ENCODE data around the gene PCDH9. TPM values are rescaled to one million over a fixed set of nuclear protein-coding genes. Genes with fewer than 3 reads are reported as not detected.

PCDH9 gene
- total and polyA plus RNA-seq, 10 donors, result 0.24 to 8.1 (median 3.8) TPM

DNA sequence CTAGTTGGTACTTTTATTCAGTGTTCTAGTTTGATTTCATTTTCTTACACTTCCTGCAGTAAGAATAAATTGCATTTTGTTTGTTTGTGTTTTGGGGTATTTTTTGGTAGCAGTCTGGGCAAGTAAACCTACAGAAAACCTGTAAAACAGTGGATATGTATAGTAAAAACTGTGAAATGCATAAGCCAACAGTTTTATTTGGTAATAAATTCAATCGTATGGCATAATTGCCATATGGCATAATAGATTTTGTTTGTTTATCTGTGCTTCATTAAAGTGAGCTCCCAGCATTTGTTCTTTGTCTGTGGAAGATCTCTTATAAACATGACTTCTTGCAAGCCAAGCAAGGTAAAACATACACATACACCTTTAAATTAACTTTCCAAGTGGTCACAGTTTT is 111.9 kb downstream of the PCDH9 start:
- TF ChIP-seq, protein P1, sequence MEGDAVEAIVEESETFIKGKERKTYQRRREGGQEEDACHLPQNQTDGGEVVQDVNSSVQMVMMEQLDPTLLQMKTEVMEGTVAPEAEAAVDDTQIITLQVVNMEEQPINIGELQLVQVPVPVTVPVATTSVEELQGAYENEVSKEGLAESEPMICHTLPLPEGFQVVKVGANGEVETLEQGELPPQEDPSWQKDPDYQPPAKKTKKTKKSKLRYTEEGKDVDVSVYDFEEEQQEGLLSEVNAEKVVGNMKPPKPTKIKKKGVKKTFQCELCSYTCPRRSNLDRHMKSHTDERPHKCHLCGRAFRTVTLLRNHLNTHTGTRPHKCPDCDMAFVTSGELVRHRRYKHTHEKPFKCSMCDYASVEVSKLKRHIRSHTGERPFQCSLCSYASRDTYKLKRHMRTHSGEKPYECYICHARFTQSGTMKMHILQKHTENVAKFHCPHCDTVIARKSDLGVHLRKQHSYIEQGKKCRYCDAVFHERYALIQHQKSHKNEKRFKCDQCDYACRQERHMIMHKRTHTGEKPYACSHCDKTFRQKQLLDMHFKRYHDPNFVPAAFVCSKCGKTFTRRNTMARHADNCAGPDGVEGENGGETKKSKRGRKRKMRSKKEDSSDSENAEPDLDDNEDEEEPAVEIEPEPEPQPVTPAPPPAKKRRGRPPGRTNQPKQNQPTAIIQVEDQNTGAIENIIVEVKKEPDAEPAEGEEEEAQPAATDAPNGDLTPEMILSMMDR (IDR thresholded peaks at IDR 0.05 in 8 of 11, conservative IDR thresholded peaks at IDR 0.05 in 3 of 11), result no peak
- TF ChIP-seq POLR2AphosphoS5 (IDR thresholded peaks at IDR 0.05), result no peak
- TF ChIP-seq POLR2A (IDR thresholded peaks at IDR 0.05), result no peak

DNA sequence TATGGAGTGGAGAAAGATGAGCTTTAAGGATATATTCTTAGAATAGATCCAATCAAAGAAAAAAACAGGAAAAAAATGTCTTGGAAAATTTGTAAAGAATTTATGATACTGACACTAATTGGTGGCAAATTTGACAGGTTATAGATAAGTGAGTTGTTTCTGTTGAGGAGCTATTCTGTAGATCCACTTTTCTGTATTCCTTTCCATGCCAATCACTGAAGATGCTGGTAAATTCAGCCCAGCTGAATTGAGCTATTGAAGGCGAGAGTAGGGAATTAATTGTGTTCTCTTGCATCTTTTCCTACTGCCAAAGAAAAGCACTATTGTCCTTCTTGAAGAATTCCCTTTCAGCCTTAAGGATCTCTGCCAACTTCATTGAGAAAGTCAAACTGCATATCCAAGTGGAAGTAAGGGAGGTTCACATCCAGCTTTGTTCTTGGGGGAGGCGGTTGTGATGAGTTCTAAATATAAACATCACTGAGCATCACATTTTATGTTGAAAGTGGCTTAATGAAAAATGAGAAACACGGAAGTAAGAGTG is 113.1 kb downstream of the PCDH9 start:
- WGBS, 5 donors, result 73 to 86% (median 82%) methylated on average over 3 of the region's 3 CpGs
- no peaks in the 10 kb centered on the region for H3K36me3 ChIP-seq
- TF ChIP-seq, protein P1 (IDR thresholded peaks at IDR 0.05 in 8 of 11, conservative IDR thresholded peaks at IDR 0.05 in 3 of 11), result no peak
- TF ChIP-seq POLR2AphosphoS5 (IDR thresholded peaks at IDR 0.05) (no peak), POLR2A (IDR thresholded peaks at IDR 0.05) (no peak)
- H3K27me3 ChIP-seq (replicated peaks in 1 of 7), result no peaks in the 10 kb centered on the region
- intact Hi-C loops (cut with DNase I; ENCODE audit: low total_unique reads), result no loop called here
- no peaks in the 10 kb centered on the region for H3K9me3 ChIP-seq
- H3K27ac ChIP-seq, result no peak overlapping the region
- no peak overlapping the region for H3K4me3 ChIP-seq
- H3K4me1 ChIP-seq, result no peaks in the 10 kb centered on the region
- DNase-seq, result no peak

More for the DNA sequence above, 111.9 kb downstream of the PCDH9 start:
- WGBS, 5 donors, result 89 to 96% (median 92%) methylated on average over 1 of the region's 1 CpG
- H3K36me3 ChIP-seq, result no peaks in the 10 kb centered on the region
- no peak overlapping the region for H3K27ac ChIP-seq
- no peak overlapping the region for H3K4me3 ChIP-seq
- H3K9me3 ChIP-seq, result no peaks in the 10 kb centered on the region
- DNase-seq, result no peak
- no peaks in the 10 kb centered on the region for H3K4me1 ChIP-seq
- intact Hi-C loops (cut with DNase I; ENCODE audit: low total_unique reads), result no loop called here
- H3K27me3 ChIP-seq (replicated peaks in 1 of 7), result no peaks in the 10 kb centered on the region

DNA sequence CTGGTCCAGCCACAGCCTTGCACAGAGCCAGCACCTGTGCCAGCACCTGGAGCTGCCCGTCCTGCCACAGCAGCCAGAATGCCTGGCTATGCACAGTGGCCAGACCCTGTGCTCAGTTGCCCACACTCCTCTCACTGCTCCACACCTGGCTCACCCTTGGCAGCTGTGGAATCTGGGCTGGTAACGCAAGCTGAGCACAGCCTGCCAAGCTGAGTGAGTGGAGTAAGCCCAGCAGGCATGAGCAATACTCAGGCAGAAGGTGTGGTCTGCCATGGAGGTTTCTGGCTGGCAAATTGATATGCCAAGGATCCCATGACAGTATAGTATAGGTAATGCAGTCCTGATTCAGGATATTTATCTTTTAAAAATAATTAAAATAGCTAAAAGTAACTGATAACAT is 122.2 kb downstream of the PCDH9 start:
- H3K27ac ChIP-seq, result no peak overlapping the region
- WGBS, 5 donors, result 83 to 100% (median 89%) methylated on average over 1 to 2 of the region's 2 CpGs
- DNase-seq, result no peak
- intact Hi-C loops (cut with DNase I; ENCODE audit: low total_unique reads), result no loop called here
- no peaks in the 10 kb centered on the region for H3K36me3 ChIP-seq
- H3K27me3 ChIP-seq (replicated peaks in 1 of 7), result no peaks in the 10 kb centered on the region
- no peak for TF ChIP-seq POLR2AphosphoS5 (IDR thresholded peaks at IDR 0.05)
- TF ChIP-seq, protein P1 (IDR thresholded peaks at IDR 0.05 in 8 of 11, conservative IDR thresholded peaks at IDR 0.05 in 3 of 11), result no peak
- TF ChIP-seq POLR2A (IDR thresholded peaks at IDR 0.05), result no peak
- no peak overlapping the region for H3K4me3 ChIP-seq
- no peaks in the 10 kb centered on the region for H3K4me1 ChIP-seq
- peaks cover 0 to 18% (median 8%) of the 10 kb centered on the region in 8 donors for H3K9me3 ChIP-seq

DNA sequence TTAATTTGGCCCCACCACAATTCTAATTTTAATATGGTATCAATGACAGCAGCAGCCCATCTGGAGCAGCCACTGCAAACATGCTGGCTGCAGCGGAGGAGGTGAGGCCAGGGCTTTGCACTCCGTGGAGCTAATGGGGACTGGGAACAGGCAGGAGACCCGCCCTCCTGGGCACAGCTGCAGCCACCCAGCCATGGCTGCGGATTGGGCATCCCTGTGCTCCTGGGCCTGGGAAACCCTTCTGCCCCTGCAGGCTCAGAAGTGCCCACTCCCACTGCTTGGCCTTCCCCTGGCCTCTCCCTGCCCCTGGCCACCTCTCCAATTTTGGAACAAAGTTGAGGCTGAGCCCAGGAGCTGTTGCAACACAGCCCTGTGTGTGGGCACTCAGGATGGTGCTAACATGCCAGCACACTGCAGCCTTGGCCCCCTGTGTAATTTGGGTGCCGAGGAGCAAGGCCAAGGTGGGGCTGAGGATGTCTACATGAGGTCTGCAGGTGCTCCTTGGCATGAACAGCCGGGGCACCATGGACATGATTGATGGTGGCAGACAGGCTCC is 123.6 kb downstream of the PCDH9 start:
- H3K4me1 ChIP-seq, result no peaks in the 10 kb centered on the region

More for the DNA sequence above, 123.6 kb downstream of the PCDH9 start:
- Histone ChIP-seq H3K27ac (no peak overlapping the region), H3K9me3 (peaks cover 0 to 18% (median 8%) of the 10 kb centered on the region in 8 donors), H3K36me3 (no peaks in the 10 kb centered on the region), H3K4me3 (no peak overlapping the region), H3K27me3 (replicated peaks in 1 of 7) (no peaks in the 10 kb centered on the region)
- WGBS, 5 donors, result 78 to 94% (median 88%) methylated on average over 5 to 6 of the region's 6 CpGs
- DNase-seq, result peak; percentile 59
- TF ChIP-seq POLR2A (IDR thresholded peaks at IDR 0.05), result no peak
- TF ChIP-seq POLR2AphosphoS5 (IDR thresholded peaks at IDR 0.05), result no peak
- TF ChIP-seq, protein P1 (IDR thresholded peaks at IDR 0.05 in 8 of 11, conservative IDR thresholded peaks at IDR 0.05 in 3 of 11), result no peak
- intact Hi-C loops (cut with DNase I; ENCODE audit: low total_unique reads), result no loop called here
